ENCODE measurements around the gene TUBB1. TPM values are rescaled to one million over a fixed set of nuclear protein-coding genes. Genes with fewer than 3 reads are reported as not detected.

The TUBB1 gene
- total and polyA plus RNA-seq, 12 donors = 0.07 to 1.3 (median 0.13) TPM; not detected in 5

- no peaks in the 10 kb centered on the region for H3K9me3 ChIP-seq (replicated peaks in 1 of 3)
- H3K27ac ChIP-seq = no peak overlapping the region
- 89 to 94% (median 91%) methylated on average over 3 of the region's 3 CpGs for WGBS, 4 donors
- H3K4me1 ChIP-seq (replicated peaks in 1 of 2) = no peaks in the 10 kb centered on the region
- intact Hi-C loops (cut with DNase I) = no loop called here
- H3K4me3 ChIP-seq = no peak overlapping the region
- no peaks in the 10 kb centered on the region for H3K27me3 ChIP-seq
- H3K36me3 ChIP-seq (replicated peaks in 1 of 2) = peaks cover 0 to 98% of the 10 kb centered on the region in 2 donors
- DNase-seq = peak in 1 of 7 donors; percentile 6
- TF ChIP-seq CTCF (IDR thresholded peaks at IDR 0.05) (no peak), POLR2A (IDR thresholded peaks at IDR 0.05) (no peak)
Observed at GRCh38 chr20:58992911-58993310, 26.3 kb upstream of the TUBB1 start.

DNA sequence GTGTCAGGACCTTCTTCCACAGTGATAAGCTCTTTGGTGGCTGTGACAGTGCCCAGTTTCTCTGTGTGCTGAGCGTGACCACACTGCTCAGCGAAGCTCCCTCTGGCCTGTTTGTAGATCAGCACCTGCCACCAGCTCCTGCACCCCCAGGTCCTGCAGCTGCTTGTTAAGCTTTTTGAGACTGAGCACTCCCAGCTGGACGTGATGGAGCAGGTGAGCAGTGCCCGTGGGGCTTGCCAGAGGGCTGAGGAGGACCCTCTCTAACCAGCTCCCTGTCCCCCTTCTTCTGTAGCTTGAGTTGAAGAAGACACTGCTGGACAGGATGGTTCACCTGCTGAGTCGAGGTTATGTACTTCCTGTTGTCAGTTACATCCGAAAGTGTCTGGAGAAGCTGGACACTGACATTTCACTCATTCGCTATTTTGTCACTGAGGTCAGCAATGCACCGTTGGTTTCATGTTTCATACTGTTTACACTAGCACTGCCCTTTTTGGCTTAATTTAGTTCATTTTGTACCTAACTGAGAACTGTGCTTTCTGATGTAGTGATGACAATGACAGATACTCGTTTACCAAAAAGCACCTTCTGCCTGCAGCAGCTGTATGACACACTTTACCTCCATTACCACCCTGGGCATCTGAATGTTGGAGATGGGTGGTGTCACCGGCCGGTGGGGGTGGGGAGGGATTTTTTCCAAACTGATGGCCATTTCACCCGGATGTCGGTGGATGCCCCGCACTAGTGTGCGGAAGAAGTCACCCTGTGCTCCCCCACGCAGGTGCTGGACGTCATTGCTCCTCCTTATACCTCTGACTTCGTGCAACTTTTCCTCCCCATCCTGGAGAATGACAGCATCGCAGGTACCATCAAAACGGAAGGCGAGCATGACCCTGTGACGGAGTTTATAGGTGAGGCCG is 25.6 kb upstream of the TUBB1 start:
- Histone ChIP-seq H3K27me3 (no peaks in the 10 kb centered on the region), H3K27ac (no peak overlapping the region), H3K36me3 (replicated peaks in 1 of 2) (peaks cover 0 to 98% of the 10 kb centered on the region in 2 donors), H3K9me3 (replicated peaks in 1 of 3) (no peaks in the 10 kb centered on the region), H3K4me3 (no peak overlapping the region), H3K4me1 (replicated peaks in 1 of 2) (no peaks in the 10 kb centered on the region)
- intact Hi-C loops (cut with DNase I) = no loop called here
- peak in 1 of 7 donors; percentile 16 for DNase-seq
- no peak for TF ChIP-seq CTCF (IDR thresholded peaks at IDR 0.05)
- 85 to 91% (median 86%) methylated on average over 17 to 23 of the region's 23 CpGs for WGBS, 4 donors

- DNase-seq = no peak
- Histone ChIP-seq H3K4me1 (replicated peaks in 1 of 2) (no peaks in the 10 kb centered on the region), H3K27ac (no peak overlapping the region), H3K4me3 (no peak overlapping the region), H3K36me3 (replicated peaks in 1 of 2) (peaks cover 0 to 98% of the 10 kb centered on the region in 2 donors), H3K9me3 (replicated peaks in 1 of 3) (no peaks in the 10 kb centered on the region), H3K27me3 (no peaks in the 10 kb centered on the region)
- TF ChIP-seq POLR2A (IDR thresholded peaks at IDR 0.05) (no peak), CTCF (IDR thresholded peaks at IDR 0.05) (no peak)
- 83 to 89% (median 86%) methylated on average over 16 to 17 of the region's 17 CpGs for WGBS, 4 donors
- intact Hi-C loops (cut with DNase I) = no loop called here
Observed at GRCh38 chr20:58994390-58995159, 24.7 kb upstream of the TUBB1 start.

DNA sequence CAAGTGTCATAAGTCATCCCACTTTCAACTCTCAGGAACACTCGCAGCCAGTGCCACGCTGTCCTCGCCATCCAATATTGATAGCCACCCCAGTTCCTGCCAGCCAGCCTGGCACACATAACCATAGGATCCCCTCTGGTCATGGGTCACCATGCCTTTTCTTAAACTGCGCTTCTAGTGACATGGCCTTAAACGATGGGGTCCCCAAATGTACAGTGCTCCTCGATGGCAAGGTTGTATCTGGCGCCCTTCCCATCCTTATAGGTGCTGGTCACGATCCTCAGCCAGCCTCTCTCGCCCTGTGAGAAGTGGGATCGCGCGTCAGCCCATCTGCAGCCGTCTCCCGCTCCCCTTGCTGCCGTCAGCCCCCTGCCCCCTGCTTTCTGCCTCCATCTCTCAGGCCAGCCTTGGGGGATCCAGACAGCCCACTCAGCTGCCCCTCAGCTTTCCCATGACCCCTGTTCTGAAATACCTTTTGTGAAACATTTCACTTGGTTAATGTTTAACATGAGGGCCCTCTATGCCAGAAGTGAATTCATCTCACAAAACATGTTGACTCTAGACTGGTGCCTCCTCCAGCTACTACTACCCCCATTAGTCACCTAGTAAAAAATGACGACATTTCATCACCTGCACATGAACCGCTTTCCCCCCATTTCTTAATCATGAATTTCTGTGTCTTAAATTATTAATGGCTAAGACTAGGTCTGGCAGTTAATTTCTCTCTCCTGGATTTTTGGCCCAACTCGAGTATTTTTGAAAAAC is 23.6 kb upstream of the TUBB1 start:
- H3K9me3 ChIP-seq (replicated peaks in 1 of 3) = no peaks in the 10 kb centered on the region
- intact Hi-C loops (cut with DNase I) = no loop called here
- TF ChIP-seq CTCF (IDR thresholded peaks at IDR 0.05) (no peak), POLR2A (IDR thresholded peaks at IDR 0.05) (no peak)
- H3K4me3 ChIP-seq = no peak overlapping the region
- H3K27ac ChIP-seq = no peak overlapping the region
- no peaks in the 10 kb centered on the region for H3K4me1 ChIP-seq (replicated peaks in 1 of 2)
- H3K27me3 ChIP-seq = no peaks in the 10 kb centered on the region
- no peak for DNase-seq
- H3K36me3 ChIP-seq (replicated peaks in 1 of 2) = peaks cover 0 to 89% of the 10 kb centered on the region in 2 donors
- WGBS, 4 donors = 77 to 88% (median 87%) methylated on average over 14 to 18 of the region's 18 CpGs
